ENCODE data around the gene ARHGAP23. TPM values are rescaled to one million over a fixed set of nuclear protein-coding genes. Genes with fewer than 3 reads are reported as not detected.

The ARHGAP23 gene
- polyA plus RNA-seq, 1 donor (not counting 4 experiments of a cell fraction or from before 2014, with no cell fraction given) = 6.1 TPM

- no peak for TF ChIP-seq CTCF (optimal IDR thresholded peaks at IDR 0.05 in 1 of 3, IDR thresholded peaks at IDR 0.05 in 1 of 3, conservative IDR thresholded peaks at IDR 0.05 in 1 of 3; ENCODE audit: extremely low read depth in 1 of 3, insufficient read depth in 2 of 3, low read length in 3 of 3)
- TF ChIP-seq EZH2 (IDR thresholded peaks at IDR 0.05; ENCODE audit: low read length) = no peak
- no peaks in the 10 kb centered on the region for H3K36me3 ChIP-seq (ENCODE audit: control insufficient read depth in 2 of 2, extremely low read depth in 1 of 2, insufficient read depth in 2 of 2, low read length in 2 of 2)
- H3K27ac ChIP-seq (ENCODE audit: control insufficient read depth, insufficient read depth, low read length) = no peak overlapping the region
- dilution Hi-C loops (cut with MboI; ENCODE audit: extremely low pct_ligation_motif_present, low sequenced_read_pairs) = no loop called here
- no peaks in the 10 kb centered on the region for H3K9me3 ChIP-seq (ENCODE audit: control insufficient read depth, low read depth, low read length)
- DNase-seq (ENCODE audit: low read depth, low spot score) (no peak), FAIRE-seq (no peak)
- H3K4me3 ChIP-seq (ENCODE audit: control insufficient read depth in 2 of 3, extremely low read depth in 1 of 3, insufficient read depth in 2 of 3, low read depth in 1 of 3, low read length in 3 of 3) = no peak overlapping the region
- H3K9me1 ChIP-seq (ENCODE audit: control insufficient read depth, extremely low read depth, insufficient read depth, low read length) = no peaks in the 10 kb centered on the region
- no peaks in the 10 kb centered on the region for H4K20me1 ChIP-seq (ENCODE audit: control insufficient read depth, extremely low read depth, insufficient read depth, low read length)
- no peaks in the 10 kb centered on the region for H3K4me1 ChIP-seq (ENCODE audit: control insufficient read depth, extremely low read depth, insufficient read depth, low read length)
- H3K9ac ChIP-seq (ENCODE audit: control insufficient read depth, extremely low read depth, insufficient read depth, low read length) = no peak overlapping the region
- no peak overlapping the region for H3K4me2 ChIP-seq (ENCODE audit: control insufficient read depth, extremely low read depth, insufficient read depth, low read depth, low read length)
- H2AFZ ChIP-seq (ENCODE audit: control insufficient read depth, low read length) = no peak overlapping the region
- H3K79me2 ChIP-seq (ENCODE audit: control insufficient read depth, insufficient read depth, low read length) = no peaks in the 10 kb centered on the region
- peaks cover 38% of the 10 kb centered on the region for H3K27me3 ChIP-seq (ENCODE audit: control insufficient read depth, extremely low read depth, insufficient read depth, low read length)
These were observed 105.7 kb downstream of the ARHGAP23 start for GRCh38 chr17:38533866-38534497.

- no peak overlapping the region for H3K4me2 ChIP-seq (ENCODE audit: control insufficient read depth, extremely low read depth, insufficient read depth, low read depth, low read length)
- H3K36me3 ChIP-seq (ENCODE audit: control insufficient read depth in 2 of 2, extremely low read depth in 1 of 2, insufficient read depth in 2 of 2, low read length in 2 of 2) = no peaks in the 10 kb centered on the region
- H2AFZ ChIP-seq (ENCODE audit: control insufficient read depth, low read length) = no peak overlapping the region
- H3K27ac ChIP-seq (ENCODE audit: control insufficient read depth, insufficient read depth, low read length) = no peak overlapping the region
- no peaks in the 10 kb centered on the region for H3K9me1 ChIP-seq (ENCODE audit: control insufficient read depth, extremely low read depth, insufficient read depth, low read length)
- H3K4me1 ChIP-seq (ENCODE audit: control insufficient read depth, extremely low read depth, insufficient read depth, low read length) = no peaks in the 10 kb centered on the region
- no peak for TF ChIP-seq EZH2 (IDR thresholded peaks at IDR 0.05; ENCODE audit: low read length)
- TF ChIP-seq CTCF (optimal IDR thresholded peaks at IDR 0.05 in 1 of 3, IDR thresholded peaks at IDR 0.05 in 1 of 3, conservative IDR thresholded peaks at IDR 0.05 in 1 of 3; ENCODE audit: extremely low read depth in 1 of 3, insufficient read depth in 2 of 3, low read length in 3 of 3) = no peak
- dilution Hi-C loops (cut with MboI; ENCODE audit: extremely low pct_ligation_motif_present, low sequenced_read_pairs) = no loop called here
- H3K79me2 ChIP-seq (ENCODE audit: control insufficient read depth, insufficient read depth, low read length) = no peaks in the 10 kb centered on the region
- DNase-seq (ENCODE audit: low read depth, low spot score) (no peak), FAIRE-seq (no peak)
- H3K4me3 ChIP-seq (ENCODE audit: control insufficient read depth in 2 of 3, extremely low read depth in 1 of 3, insufficient read depth in 2 of 3, low read depth in 1 of 3, low read length in 3 of 3) = no peak overlapping the region
- H4K20me1 ChIP-seq (ENCODE audit: control insufficient read depth, extremely low read depth, insufficient read depth, low read length) = no peaks in the 10 kb centered on the region
- H3K9ac ChIP-seq (ENCODE audit: control insufficient read depth, extremely low read depth, insufficient read depth, low read length) = no peak overlapping the region
- H3K27me3 ChIP-seq (ENCODE audit: control insufficient read depth, extremely low read depth, insufficient read depth, low read length) = peaks cover 34% of the 10 kb centered on the region
- H3K9me3 ChIP-seq (ENCODE audit: control insufficient read depth, low read depth, low read length) = no peaks in the 10 kb centered on the region
These were observed 106.2 kb downstream of the ARHGAP23 start for GRCh38 chr17:38534498-38534885.

Data from keratinocyte (primary cell).